NT2/D1 (cell line): ENCODE results near the gene SHE.
"Not testable (repeated sequence)": the region's sequence is repeated elsewhere in the genome, so short reads cannot be mapped to it uniquely, and the experiment has no call there.

Experiments
- YY1 ChIP-seq: IDR thresholded peaks from 2 replicates; pipeline ENCODE4 v1.6.1; 2011; ENCODE audit not compliant: insufficient read length, insufficient read depth
- ZNF274 ChIP-seq: IDR thresholded peaks from 2 replicates; pipeline ENCODE4 v1.6.1; 2011; ENCODE audit warnings: mild to moderate bottlenecking, low read depth, low read length

GRCh38 chr1:154531950-154532349 is 29.7 kb upstream of the SHE start:
- not testable (repeated sequence) for TF ChIP-seq YY1, ZNF274
